ENCODE measurements around the gene VEZF1.

The VEZF1 gene

GRCh38 chr17:57987581-57988300 is at the start of gene VEZF1:
Gene VEZF1, minus strand, starts transcription at chr17:57988254. Its CDS starts 143 bp downstream, at chr17:57988111.
- peak; percentile 76 for DNase-seq

GRCh38 chr17:58032691-58033415 is 44.8 kb upstream of the VEZF1 start:
- no peak for DNase-seq

GRCh38 chr17:58028578-58028977 is 40.5 kb upstream of the VEZF1 start:
- DNase-seq: no peak

GRCh38 chr17:58020401-58020800 is 32.3 kb upstream of the VEZF1 start:
- no peak for DNase-seq

GRCh38 chr17:58019521-58019920 is 31.5 kb upstream of the VEZF1 start:
- DNase-seq: no peak

- no peak for DNase-seq
Measured at GRCh38 chr17:58019039-58019438, 31.0 kb upstream of the VEZF1 start.

GRCh38 chr17:58010067-58010799 is 22.2 kb upstream of the VEZF1 start:
- DNase-seq: no peak

- no peak for DNase-seq
Measured at GRCh38 chr17:58007781-58008706, 20.0 kb upstream of the VEZF1 start.

- DNase-seq: peak; percentile 98
Measured at GRCh38 chr17:58006924-58007780, 19.1 kb upstream of the VEZF1 start, which contains the start of gene SRSF1. Gene SRSF1, minus strand, starts transcription at chr17:58007246. Its CDS starts 109 bp downstream, at chr17:58007137.

- peak; percentile 36 for DNase-seq
Measured at GRCh38 chr17:58006560-58006923, 18.5 kb upstream of the VEZF1 start.

GRCh38 chr17:58005728-58006559 is 17.9 kb upstream of the VEZF1 start:
- no peak for DNase-seq

- DNase-seq: no peak
Measured at GRCh38 chr17:58005031-58005727, 17.1 kb upstream of the VEZF1 start.

GRCh38 chr17:58004060-58004459 is 16.0 kb upstream of the VEZF1 start:
- DNase-seq: no peak

- no peak for DNase-seq
Measured at GRCh38 chr17:58002973-58003372, 14.9 kb upstream of the VEZF1 start.

GRCh38 chr17:58002154-58002948 is 14.3 kb upstream of the VEZF1 start:
- DNase-seq: no peak

- no peak for DNase-seq
Measured at GRCh38 chr17:58001461-58002124, 13.5 kb upstream of the VEZF1 start.

- DNase-seq: no peak
Measured at GRCh38 chr17:57999496-58000017, 11.5 kb upstream of the VEZF1 start.

GRCh38 chr17:57999010-57999495 is 11.0 kb upstream of the VEZF1 start:
- no peak for DNase-seq
